ENCODE results near the gene PDE6H.

GRCh38 chr12:14993537-14994266, 20.9 kb downstream of the PDE6H start:
- TF ChIP-seq, protein P1, sequence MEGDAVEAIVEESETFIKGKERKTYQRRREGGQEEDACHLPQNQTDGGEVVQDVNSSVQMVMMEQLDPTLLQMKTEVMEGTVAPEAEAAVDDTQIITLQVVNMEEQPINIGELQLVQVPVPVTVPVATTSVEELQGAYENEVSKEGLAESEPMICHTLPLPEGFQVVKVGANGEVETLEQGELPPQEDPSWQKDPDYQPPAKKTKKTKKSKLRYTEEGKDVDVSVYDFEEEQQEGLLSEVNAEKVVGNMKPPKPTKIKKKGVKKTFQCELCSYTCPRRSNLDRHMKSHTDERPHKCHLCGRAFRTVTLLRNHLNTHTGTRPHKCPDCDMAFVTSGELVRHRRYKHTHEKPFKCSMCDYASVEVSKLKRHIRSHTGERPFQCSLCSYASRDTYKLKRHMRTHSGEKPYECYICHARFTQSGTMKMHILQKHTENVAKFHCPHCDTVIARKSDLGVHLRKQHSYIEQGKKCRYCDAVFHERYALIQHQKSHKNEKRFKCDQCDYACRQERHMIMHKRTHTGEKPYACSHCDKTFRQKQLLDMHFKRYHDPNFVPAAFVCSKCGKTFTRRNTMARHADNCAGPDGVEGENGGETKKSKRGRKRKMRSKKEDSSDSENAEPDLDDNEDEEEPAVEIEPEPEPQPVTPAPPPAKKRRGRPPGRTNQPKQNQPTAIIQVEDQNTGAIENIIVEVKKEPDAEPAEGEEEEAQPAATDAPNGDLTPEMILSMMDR (IDR thresholded peaks at IDR 0.05): no peak
- TF ChIP-seq ZFX (IDR thresholded peaks at IDR 0.05; ENCODE audit: borderline replicate concordance): no peak

Data from 22Rv1 (cell line).